HepG2 (cell line): ENCODE results near the gene TOMM20. TPM values are rescaled to one million over a fixed set of nuclear protein-coding genes. Genes with fewer than 3 reads are reported as not detected.

Experiments used
- EP300 ChIP-seq, 3 experiments: sonication (generic) in 1 of 3; formaldehyde crosslinking in 1 of 3; IDR thresholded peaks; 2 replicates each; pipeline versions ENCODE4 v1.5.1 to v1.6.1; 2011 to 2020; ENCODE audit warnings: low read depth in 2 of 3, low read length in 2 of 3, borderline replicate concordance in 1 of 3, improper control_type of control experiment in 1 of 3, mild to moderate bottlenecking in 1 of 3, missing genetic modification reagents in 1 of 3, moderate library complexity in 1 of 3
- FOSL2 ChIP-seq: sonication (generic); formaldehyde crosslinking; IDR thresholded peaks from 2 replicates; pipeline ENCODE4 v1.4.0; 2020; ENCODE audit warnings: missing genetic modification reagents
- HMG20A ChIP-seq: IDR thresholded peaks from 2 replicates; pipeline ENCODE4 v1.6.1; 2016; ENCODE audit warnings: borderline replicate concordance
- MAFK ChIP-seq, 2 experiments: IDR thresholded peaks in 1 of 2; conservative IDR thresholded peaks in 1 of 2; 2 replicates each; pipeline ENCODE4 v1.6.1; 2011; ENCODE audit warnings: improper control_type of control experiment in 2 of 2, low read length in 2 of 2
- MED1 ChIP-seq: sonication (generic); formaldehyde crosslinking; IDR thresholded peaks from 2 replicates; pipeline ENCODE4 v1.4.0; 2020; ENCODE audit warnings: missing genetic modification reagents
- NR2F6 ChIP-seq, 2 experiments: IDR thresholded peaks; 2 replicates each; pipeline ENCODE4 v1.6.1; 2016; ENCODE audit warnings: antibody characterized with exemption in 1 of 2, mild to moderate bottlenecking in 1 of 2
- SIX4 ChIP-seq: sonication (generic); formaldehyde crosslinking; IDR thresholded peaks from 2 replicates; pipeline ENCODE4 v1.4.0; 2020; ENCODE audit warnings: missing genetic modification reagents
- SP4 ChIP-seq: sonication (generic); formaldehyde crosslinking; IDR thresholded peaks from 2 replicates; pipeline ENCODE4 v1.8.1; 2023; ENCODE audit warnings: mild to moderate bottlenecking, missing genetic modification reagents
- TBL1XR1 ChIP-seq: fragments of 150-350 bp; IDR thresholded peaks from 2 replicates; pipeline ENCODE4 v1.6.1; 2014; ENCODE audit warnings: borderline replicate concordance, low read length; ENCODE audit not compliant: partially characterized antibody
- TCF7 ChIP-seq: sonication (generic); IDR thresholded peaks from 2 replicates; pipeline ENCODE4 v1.6.1; 2016; ENCODE audit warnings: antibody characterized with exemption, low read depth
- ZFAT ChIP-seq: sonication (generic); formaldehyde crosslinking; conservative IDR thresholded peaks from 2 replicates; pipeline ENCODE4 v1.8.1; 2023; ENCODE audit warnings: missing genetic modification reagents, inconsistent platforms
- ZNF263 ChIP-seq: sonication (generic); formaldehyde crosslinking; IDR thresholded peaks from 2 replicates; pipeline ENCODE4 v1.4.0; 2020; ENCODE audit warnings: missing genetic modification reagents
- ZNF335 ChIP-seq: sonication (generic); formaldehyde crosslinking; IDR thresholded peaks from 2 replicates; pipeline ENCODE4 v1.4.0; 2020; ENCODE audit warnings: missing genetic modification reagents
- polyA plus RNA-seq, 8 experiments: library from polyadenylated mRNA; depleted of rRNA in 3 of 8; stranded (reverse) in 7 of 8; unstranded in 1 of 8; fragments of >200 nt; fragmentation: Illumina TruSeq in 4 of 8; extraction: Trizol in 4 of 8; gene quantifications; 2 replicates each; pipeline versions ENCODE4 v1.2.1 to v1.2.3, GENCODE V29; 2011 to 2016; ENCODE audit warnings: low read depth in 4 of 8, missing spikeins in 1 of 8, mixed read lengths in 1 of 8; ENCODE audit not compliant: insufficient read depth in 1 of 8
- total RNA-seq, 5 experiments: library from RNA; depleted of rRNA; stranded (reverse); fragments of >200 nt; fragmentation: Illumina TruSeq; extraction: Trizol; gene quantifications; 2 replicates each; pipeline ENCODE4 v1.2.3, GENCODE V29; 2016; ENCODE audit warnings: low read depth in 1 of 5
- TF ChIP-seq, protein P1 (sequence below): sonication (generic); formaldehyde crosslinking; IDR thresholded peaks from 2 replicates; pipeline ENCODE4 v1.5.1; 2020; ENCODE audit warnings: mild to moderate bottlenecking, missing genetic modification reagents, moderate library complexity
- TF ChIP-seq, protein P2 (sequence below): sonication (generic); formaldehyde crosslinking; IDR thresholded peaks from 2 replicates; pipeline ENCODE4 v1.4.0; 2020; ENCODE audit warnings: missing genetic modification reagents, borderline replicate concordance
- TF ChIP-seq, protein P3 (sequence below), 2 experiments: sonication (generic) in 1 of 2; formaldehyde crosslinking in 1 of 2; IDR thresholded peaks; 2 replicates each; pipeline versions ENCODE4 v1.6.1 to v1.9.0; 2014 to 2022; ENCODE audit warnings: antibody characterized with exemption in 1 of 2, borderline replicate concordance in 1 of 2, inconsistent platforms in 1 of 2, low read depth in 1 of 2, missing genetic modification reagents in 1 of 2

The TOMM20 gene
- total and polyA plus RNA-seq, 2 of the 13 experiments (the other 11 are each of a cell fraction or from before 2014, with no cell fraction given), result 153 to 376 TPM

DNA sequence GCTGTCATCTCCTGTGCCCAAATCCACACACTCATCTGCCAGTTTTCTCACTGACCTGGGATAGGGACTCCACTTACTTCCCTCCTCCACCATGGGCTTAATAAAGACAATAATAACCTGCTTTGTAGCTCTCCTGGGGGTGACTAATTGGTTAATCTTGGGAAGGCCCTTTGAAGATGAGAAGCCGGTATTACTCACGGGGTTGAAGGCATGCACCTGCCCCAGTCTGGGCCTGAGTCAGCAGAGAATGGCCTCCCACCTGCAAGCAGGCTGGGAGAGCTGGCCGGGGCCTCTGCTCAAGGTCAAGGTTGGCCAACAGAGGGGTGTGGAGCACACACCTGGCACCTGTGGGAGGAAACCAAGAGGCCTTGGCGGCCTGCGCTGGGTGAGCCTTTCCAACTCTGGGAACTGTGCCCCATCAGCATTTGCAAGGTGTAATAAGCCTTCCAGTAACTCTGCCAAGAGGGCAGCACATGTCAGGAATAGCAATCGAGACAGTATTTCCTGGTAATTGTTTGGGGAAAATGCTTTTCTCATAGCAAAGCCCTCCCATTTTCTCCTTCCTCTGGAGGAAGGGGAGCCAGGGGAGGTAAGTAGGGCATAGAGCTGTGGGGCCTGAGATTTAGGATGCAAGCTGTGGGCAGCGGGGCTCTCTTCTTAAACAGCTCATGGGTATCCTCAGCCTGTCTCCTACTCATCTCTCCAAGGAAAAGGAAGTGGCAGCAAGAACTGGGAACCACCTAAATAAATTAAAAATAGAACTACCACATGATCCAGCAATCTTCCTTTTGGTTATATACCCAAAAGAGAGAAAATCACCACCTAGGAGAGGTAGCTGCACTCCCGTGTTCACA is 49.0 kb downstream of the TOMM20 start (continued):
- TF ChIP-seq, protein P1, sequence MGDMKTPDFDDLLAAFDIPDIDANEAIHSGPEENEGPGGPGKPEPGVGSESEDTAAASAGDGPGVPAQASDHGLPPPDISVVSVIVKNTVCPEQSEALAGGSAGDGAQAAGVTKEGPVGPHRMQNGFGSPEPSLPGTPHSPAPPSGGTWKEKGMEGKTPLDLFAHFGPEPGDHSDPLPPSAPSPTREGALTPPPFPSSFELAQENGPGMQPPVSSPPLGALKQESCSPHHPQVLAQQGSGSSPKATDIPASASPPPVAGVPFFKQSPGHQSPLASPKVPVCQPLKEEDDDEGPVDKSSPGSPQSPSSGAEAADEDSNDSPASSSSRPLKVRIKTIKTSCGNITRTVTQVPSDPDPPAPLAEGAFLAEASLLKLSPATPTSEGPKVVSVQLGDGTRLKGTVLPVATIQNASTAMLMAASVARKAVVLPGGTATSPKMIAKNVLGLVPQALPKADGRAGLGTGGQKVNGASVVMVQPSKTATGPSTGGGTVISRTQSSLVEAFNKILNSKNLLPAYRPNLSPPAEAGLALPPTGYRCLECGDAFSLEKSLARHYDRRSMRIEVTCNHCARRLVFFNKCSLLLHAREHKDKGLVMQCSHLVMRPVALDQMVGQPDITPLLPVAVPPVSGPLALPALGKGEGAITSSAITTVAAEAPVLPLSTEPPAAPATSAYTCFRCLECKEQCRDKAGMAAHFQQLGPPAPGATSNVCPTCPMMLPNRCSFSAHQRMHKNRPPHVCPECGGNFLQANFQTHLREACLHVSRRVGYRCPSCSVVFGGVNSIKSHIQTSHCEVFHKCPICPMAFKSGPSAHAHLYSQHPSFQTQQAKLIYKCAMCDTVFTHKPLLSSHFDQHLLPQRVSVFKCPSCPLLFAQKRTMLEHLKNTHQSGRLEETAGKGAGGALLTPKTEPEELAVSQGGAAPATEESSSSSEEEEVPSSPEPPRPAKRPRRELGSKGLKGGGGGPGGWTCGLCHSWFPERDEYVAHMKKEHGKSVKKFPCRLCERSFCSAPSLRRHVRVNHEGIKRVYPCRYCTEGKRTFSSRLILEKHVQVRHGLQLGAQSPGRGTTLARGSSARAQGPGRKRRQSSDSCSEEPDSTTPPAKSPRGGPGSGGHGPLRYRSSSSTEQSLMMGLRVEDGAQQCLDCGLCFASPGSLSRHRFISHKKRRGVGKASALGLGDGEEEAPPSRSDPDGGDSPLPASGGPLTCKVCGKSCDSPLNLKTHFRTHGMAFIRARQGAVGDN (CRISPR knock-in tag), result peak; percentile 92
- no peak for TF ChIP-seq NR2F6 (IDR thresholded peaks at IDR 0.05)
- peak; percentile 65 for TF ChIP-seq NR2F6 (CRISPR knock-in tag; IDR thresholded peaks at IDR 0.05)
- TF ChIP-seq EP300 (IDR thresholded peaks at IDR 0.05; ENCODE audit: low read depth in 2 of 2, low read length in 2 of 2), result peak in 1 of 2 experiments; percentile 82; a peak in 2 of 4 replicates
- TF ChIP-seq EP300 (CRISPR knock-in tag; IDR thresholded peaks at IDR 0.05; ENCODE audit: borderline replicate concordance), result peak; percentile 74; the same call in 1 of the 2 replicates
- peak; percentile 60 to 62 for TF ChIP-seq MAFK (conservative IDR thresholded peaks at IDR 0.05 in 1 of 2, IDR thresholded peaks at IDR 0.05 in 1 of 2; ENCODE audit: low read length in 2 of 2)
- TF ChIP-seq, protein P2, sequence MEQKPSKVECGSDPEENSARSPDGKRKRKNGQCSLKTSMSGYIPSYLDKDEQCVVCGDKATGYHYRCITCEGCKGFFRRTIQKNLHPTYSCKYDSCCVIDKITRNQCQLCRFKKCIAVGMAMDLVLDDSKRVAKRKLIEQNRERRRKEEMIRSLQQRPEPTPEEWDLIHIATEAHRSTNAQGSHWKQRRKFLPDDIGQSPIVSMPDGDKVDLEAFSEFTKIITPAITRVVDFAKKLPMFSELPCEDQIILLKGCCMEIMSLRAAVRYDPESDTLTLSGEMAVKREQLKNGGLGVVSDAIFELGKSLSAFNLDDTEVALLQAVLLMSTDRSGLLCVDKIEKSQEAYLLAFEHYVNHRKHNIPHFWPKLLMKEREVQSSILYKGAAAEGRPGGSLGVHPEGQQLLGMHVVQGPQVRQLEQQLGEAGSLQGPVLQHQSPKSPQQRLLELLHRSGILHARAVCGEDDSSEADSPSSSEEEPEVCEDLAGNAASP (CRISPR knock-in tag), result peak; percentile 56
- peak; percentile 67; the same call in 1 of the 2 replicates for TF ChIP-seq TCF7
- 0 out of 2 replicates have a peak, but pooled peaks have one; percentile 25 for TF ChIP-seq SIX4 (CRISPR knock-in tag)
- TF ChIP-seq, protein P3, sequence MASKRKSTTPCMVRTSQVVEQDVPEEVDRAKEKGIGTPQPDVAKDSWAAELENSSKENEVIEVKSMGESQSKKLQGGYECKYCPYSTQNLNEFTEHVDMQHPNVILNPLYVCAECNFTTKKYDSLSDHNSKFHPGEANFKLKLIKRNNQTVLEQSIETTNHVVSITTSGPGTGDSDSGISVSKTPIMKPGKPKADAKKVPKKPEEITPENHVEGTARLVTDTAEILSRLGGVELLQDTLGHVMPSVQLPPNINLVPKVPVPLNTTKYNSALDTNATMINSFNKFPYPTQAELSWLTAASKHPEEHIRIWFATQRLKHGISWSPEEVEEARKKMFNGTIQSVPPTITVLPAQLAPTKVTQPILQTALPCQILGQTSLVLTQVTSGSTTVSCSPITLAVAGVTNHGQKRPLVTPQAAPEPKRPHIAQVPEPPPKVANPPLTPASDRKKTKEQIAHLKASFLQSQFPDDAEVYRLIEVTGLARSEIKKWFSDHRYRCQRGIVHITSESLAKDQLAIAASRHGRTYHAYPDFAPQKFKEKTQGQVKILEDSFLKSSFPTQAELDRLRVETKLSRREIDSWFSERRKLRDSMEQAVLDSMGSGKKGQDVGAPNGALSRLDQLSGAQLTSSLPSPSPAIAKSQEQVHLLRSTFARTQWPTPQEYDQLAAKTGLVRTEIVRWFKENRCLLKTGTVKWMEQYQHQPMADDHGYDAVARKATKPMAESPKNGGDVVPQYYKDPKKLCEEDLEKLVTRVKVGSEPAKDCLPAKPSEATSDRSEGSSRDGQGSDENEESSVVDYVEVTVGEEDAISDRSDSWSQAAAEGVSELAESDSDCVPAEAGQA (IDR thresholded peaks at IDR 0.05; ENCODE audit: low read depth), result 0 out of 2 replicates have a peak, but pooled peaks have one; percentile 25
- TF ChIP-seq, protein P3 (CRISPR knock-in tag; IDR thresholded peaks at IDR 0.05; ENCODE audit: borderline replicate concordance), result no peak
- peak; percentile 44; the same call in 1 of the 2 replicates for TF ChIP-seq SP4
- peak; percentile 24 for TF ChIP-seq TBL1XR1
- no peak for TF ChIP-seq ZNF335 (CRISPR knock-in tag)
- TF ChIP-seq ZFAT (CRISPR knock-in tag), result no peak
- TF ChIP-seq ZNF263 (CRISPR knock-in tag), result 0 out of 2 replicates have a peak, but pooled peaks have one; percentile 35
- peak; percentile 49; the same call in 1 of the 2 replicates for TF ChIP-seq HMG20A (CRISPR knock-in tag)
- TF ChIP-seq MED1 (CRISPR knock-in tag), result peak; percentile 77
- TF ChIP-seq FOSL2, result peak; percentile 90
